Liver (tissue), 9 donors: ENCODE measurements around the gene ZNF26. TPM values are rescaled to one million over a fixed set of nuclear protein-coding genes. Genes with fewer than 3 reads are reported as not detected.

ENCODE experiments used
- DNase-seq: peaks from one replicate; pipeline ENCODE4 v3.0.0-alpha.2; 2017; ENCODE audit warnings: low spot score
- H3K27ac ChIP-seq, 2 donors: one replicate each; pipeline ENCODE4 v1.7.0; 2013; ENCODE audit warnings: inconsistent platforms in 2 of 2, low read length in 2 of 2, control low read depth in 1 of 2, low read depth in 1 of 2, mild to moderate bottlenecking in 1 of 2
- H3K27me3 ChIP-seq, 4 donors: one replicate each; pipeline versions ENCODE4 v1.6.1 to v1.7.0; 2013; ENCODE audit warnings: low read length in 3 of 4, inconsistent platforms in 1 of 4, mild to moderate bottlenecking in 1 of 4, moderate library complexity in 1 of 4; ENCODE audit not compliant: control insufficient read depth in 4 of 4, insufficient read depth in 4 of 4
- H3K36me3 ChIP-seq, 4 donors: one replicate each; pipeline versions ENCODE4 v1.6.1 to v1.7.0; 2013; ENCODE audit warnings: low read length in 3 of 4, mild to moderate bottlenecking in 3 of 4, low read depth in 1 of 4, moderate library complexity in 1 of 4; ENCODE audit not compliant: control insufficient read depth in 4 of 4, insufficient read depth in 3 of 4
- H3K4me1 ChIP-seq, 4 donors: one replicate each; pipeline versions ENCODE4 v1.6.1 to v1.7.0; 2013; ENCODE audit warnings: low read length in 3 of 4, mild to moderate bottlenecking in 3 of 4, moderate library complexity in 1 of 4; ENCODE audit not compliant: control insufficient read depth in 4 of 4, insufficient read depth in 4 of 4
- H3K4me3 ChIP-seq, 3 donors: one replicate each; pipeline versions ENCODE4 v1.6.1 to v1.7.0; 2013; ENCODE audit warnings: low read length in 3 of 3, control low read depth in 1 of 3, low read depth in 1 of 3, mild to moderate bottlenecking in 1 of 3
- H3K9ac ChIP-seq, 2 donors: one replicate each; pipeline ENCODE4 v1.7.0; 2013; ENCODE audit warnings: low read length in 2 of 2, mild to moderate bottlenecking in 2 of 2, moderate library complexity in 2 of 2, control low read depth in 1 of 2, low read depth in 1 of 2
- H3K9me3 ChIP-seq, 4 donors: one replicate each; pipeline versions ENCODE4 v1.6.1 to v1.7.0; 2013; ENCODE audit warnings: low read length in 3 of 4; ENCODE audit not compliant: control insufficient read depth in 4 of 4
- ATF3 ChIP-seq: IDR thresholded peaks from 2 replicates; pipeline ENCODE4 v1.6.1; 2016; ENCODE audit warnings: antibody characterized with exemption
- CTCF ChIP-seq: fragments of 150-350 bp; IDR thresholded peaks from 2 replicates; pipeline ENCODE4 v1.5.1; 2017; ENCODE audit warnings: improper control_type of control experiment, low read depth, low read length; ENCODE audit not compliant: missing input control
- EGR1 ChIP-seq, 2 donors: IDR thresholded peaks; 2 replicates each; pipeline ENCODE4 v1.6.1; 2016 to 2018; ENCODE audit warnings: antibody characterized with exemption in 2 of 2, low read depth in 2 of 2
- FOXA1 ChIP-seq: IDR thresholded peaks from 2 replicates; pipeline ENCODE4 v1.6.1; 2016; ENCODE audit warnings: antibody characterized with exemption
- FOXA2 ChIP-seq: IDR thresholded peaks from 2 replicates; pipeline ENCODE4 v1.6.1; 2016; ENCODE audit warnings: antibody characterized with exemption
- GABPA ChIP-seq, 2 donors: IDR thresholded peaks in 1 of 2; conservative IDR thresholded peaks in 1 of 2; 2 replicates each; pipeline ENCODE4 v1.6.1; 2016; ENCODE audit warnings: antibody characterized with exemption in 2 of 2, mild to moderate bottlenecking in 1 of 2, moderate library complexity in 1 of 2
- HNF4A ChIP-seq, 2 donors: conservative IDR thresholded peaks; 2 replicates each; pipeline ENCODE4 v1.6.1; 2016; ENCODE audit warnings: antibody characterized with exemption in 2 of 2, mild to moderate bottlenecking in 2 of 2
- JUND ChIP-seq, 2 donors: IDR thresholded peaks; 2 replicates each; pipeline ENCODE4 v1.6.1; 2016; ENCODE audit warnings: antibody characterized with exemption in 2 of 2
- MAX ChIP-seq: IDR thresholded peaks from 2 replicates; pipeline ENCODE4 v1.6.1; 2016; ENCODE audit warnings: antibody characterized with exemption
- RXRA ChIP-seq, 2 donors: IDR thresholded peaks; 2 replicates each; pipeline ENCODE4 v1.6.1; 2017 to 2018; ENCODE audit warnings: antibody characterized with exemption in 2 of 2, mild to moderate bottlenecking in 1 of 2
- TAF1 ChIP-seq: conservative IDR thresholded peaks from 2 replicates; pipeline ENCODE4 v1.6.1; 2016; ENCODE audit warnings: antibody characterized with exemption, mild to moderate bottlenecking
- YY1 ChIP-seq: IDR thresholded peaks from 2 replicates; pipeline ENCODE4 v1.6.1; 2016; ENCODE audit warnings: antibody characterized with exemption, mild to moderate bottlenecking
- WGBS: extraction: QIAGEN DNeasy Blood & Tissue Kit; methylation state at CpG from one replicate; pipeline ENCODE4 v1.1.7; 2013; 5-methylcytosine and 5-hydroxymethylcytosine counted together
- polyA plus RNA-seq, 2 donors: library from polyadenylated mRNA; stranded (reverse) in 1 of 2; unstranded in 1 of 2; fragments of 200-250 nt in 1 of 2; fragments of >200 nt in 1 of 2; fragmentation: Nextera tagmentation in 1 of 2; extraction: Ambion mirVana in 1 of 2; gene quantifications; one replicate each; pipeline versions ENCODE4 v1.2.1 to v1.2.3, GENCODE V29; 2013 to 2015
- total RNA-seq, 2 donors: library from RNA; depleted of rRNA; stranded (reverse); fragments of >200 nt; gene quantifications; one replicate each; pipeline ENCODE4 v1.2.3, GENCODE V29; 2014
- donor health status: healthy.
- donor health status: healthy.
- donor health status: healthy.
- donor health status: healthy.
- donor health status: healthy.

Gene ZNF26
- total and polyA plus RNA-seq, 4 donors, result 1.7 to 9.5 (median 4.8) TPM

- Histone ChIP-seq H3K4me1 (no peaks in the 10 kb centered on the region), H3K9ac (no peak overlapping the region), H3K27me3 (no peaks in the 10 kb centered on the region), H3K9me3 (peaks cover 53 to 92% (median 79%) of the 10 kb centered on the region in 4 donors), H3K4me3 (peak overlapping the region in 2 of 3 donors; percentile 21 to 63), H3K27ac (no peak overlapping the region), H3K36me3 (peaks cover 17 to 88% (median 66%) of the 10 kb centered on the region in 4 donors)
- TF ChIP-seq CTCF (no peak), RXRA (IDR thresholded peaks at IDR 0.05) (no peak), YY1 (no peak), EGR1 (IDR thresholded peaks at IDR 0.05; ENCODE audit: low read depth in 2 of 2) (no peak), MAX (no peak), TAF1 (no peak), ATF3 (no peak), FOXA2 (no peak)
- DNase-seq, result no peak
- WGBS, result 98% methylated on average over 9 of the region's 9 CpGs
These were observed 40.4 kb upstream of the ZNF26 start for GRCh38 chr12:132945806-132946205.

- TF ChIP-seq TAF1 (no peak), YY1 (no peak), FOXA2 (no peak), FOXA1 (no peak), CTCF (no peak), GABPA (IDR thresholded peaks at IDR 0.05 in 1 of 2, conservative IDR thresholded peaks at IDR 0.05 in 1 of 2) (no peak), HNF4A (conservative IDR thresholded peaks at IDR 0.05) (no peak), RXRA (IDR thresholded peaks at IDR 0.05) (no peak), JUND (IDR thresholded peaks at IDR 0.05) (no peak)
- DNase-seq, result no peak
- Histone ChIP-seq H3K9me3 (peaks cover 49 to 92% (median 80%) of the 10 kb centered on the region in 4 donors), H3K9ac (no peak overlapping the region), H3K27me3 (no peaks in the 10 kb centered on the region), H3K27ac (no peak overlapping the region), H3K4me3 (peak overlapping the region in 2 of 3 donors; percentile 21 to 63), H3K4me1 (no peaks in the 10 kb centered on the region), H3K36me3 (peaks cover 17 to 83% (median 64%) of the 10 kb centered on the region in 4 donors)
- WGBS, result 91% methylated on average over 8 of the region's 8 CpGs
These were observed 39.8 kb upstream of the ZNF26 start for GRCh38 chr12:132946246-132946820.
